ENCODE data around the gene AUTS2. TPM values are rescaled to one million over a fixed set of nuclear protein-coding genes. Genes with fewer than 3 reads are reported as not detected.

AUTS2 gene
- total and polyA plus RNA-seq, 2 experiments from 2014 or later: 3.0 to 4.4 TPM

DNA sequence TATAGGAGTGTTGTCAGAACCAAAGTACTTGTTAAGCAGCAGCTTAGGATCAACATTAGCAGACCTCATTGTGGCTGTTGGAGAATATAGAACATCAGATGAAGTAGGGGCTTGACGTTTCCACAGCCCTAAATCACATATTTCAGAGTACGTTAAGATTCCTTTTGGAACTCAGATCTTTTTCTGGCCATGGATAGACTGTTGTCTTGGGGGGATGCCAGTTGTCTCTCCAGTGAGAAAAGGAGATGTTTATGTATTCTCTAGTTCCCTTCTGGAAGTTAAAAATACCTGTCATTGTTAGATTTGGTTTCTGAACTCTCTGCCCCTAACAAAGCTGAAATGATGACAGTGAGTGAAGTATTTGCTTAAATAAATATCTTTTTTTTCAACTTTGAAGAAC lies 191.3 kb downstream of the AUTS2 start:
- H3K27me3 ChIP-seq (replicated peaks; ENCODE audit: insufficient read depth): no peaks in the 10 kb centered on the region
- no peaks in the 10 kb centered on the region for H3K79me2 ChIP-seq (ENCODE audit: insufficient read depth)
- in situ Hi-C loops (cut with MboI): no loop called here
- no peaks in the 10 kb centered on the region for H3K4me1 ChIP-seq (ENCODE audit: insufficient read depth)
- no peak overlapping the region for H3K27ac ChIP-seq
- no peaks in the 10 kb centered on the region for H3K9me3 ChIP-seq (ENCODE audit: low read depth)
- 70 to 80% methylated on average over 2 of the region's 2 CpGs for WGBS, 2 experiments (ENCODE audit: low coverage in 1 of 2, low lambda C conversion rate in 2 of 2, missing lambda C conversion rate in 2 of 2)
- no peak for DNase-seq
- H3K4me3 ChIP-seq: no peak overlapping the region
- H3K9ac ChIP-seq: no peak overlapping the region
- no peak overlapping the region for H2AFZ ChIP-seq
- no peaks in the 10 kb centered on the region for H3K9me2 ChIP-seq (ENCODE audit: insufficient read depth)
- no peaks in the 10 kb centered on the region for H3K36me3 ChIP-seq (ENCODE audit: low read depth)
- TF ChIP-seq EZH2 (IDR thresholded peaks at IDR 0.05; ENCODE audit: insufficient read depth, poor library complexity, severe bottlenecking) (no peak), EZH2phosphoT487 (IDR thresholded peaks at IDR 0.05; ENCODE audit: insufficient read depth, low read depth) (no peak)
- no peak overlapping the region for H3K4me2 ChIP-seq (ENCODE audit: unreplicated experiment)
- no peaks in the 10 kb centered on the region for H4K20me1 ChIP-seq (ENCODE audit: insufficient read depth)
- H3F3A ChIP-seq (ENCODE audit: insufficient read depth): no peaks in the 10 kb centered on the region

DNA sequence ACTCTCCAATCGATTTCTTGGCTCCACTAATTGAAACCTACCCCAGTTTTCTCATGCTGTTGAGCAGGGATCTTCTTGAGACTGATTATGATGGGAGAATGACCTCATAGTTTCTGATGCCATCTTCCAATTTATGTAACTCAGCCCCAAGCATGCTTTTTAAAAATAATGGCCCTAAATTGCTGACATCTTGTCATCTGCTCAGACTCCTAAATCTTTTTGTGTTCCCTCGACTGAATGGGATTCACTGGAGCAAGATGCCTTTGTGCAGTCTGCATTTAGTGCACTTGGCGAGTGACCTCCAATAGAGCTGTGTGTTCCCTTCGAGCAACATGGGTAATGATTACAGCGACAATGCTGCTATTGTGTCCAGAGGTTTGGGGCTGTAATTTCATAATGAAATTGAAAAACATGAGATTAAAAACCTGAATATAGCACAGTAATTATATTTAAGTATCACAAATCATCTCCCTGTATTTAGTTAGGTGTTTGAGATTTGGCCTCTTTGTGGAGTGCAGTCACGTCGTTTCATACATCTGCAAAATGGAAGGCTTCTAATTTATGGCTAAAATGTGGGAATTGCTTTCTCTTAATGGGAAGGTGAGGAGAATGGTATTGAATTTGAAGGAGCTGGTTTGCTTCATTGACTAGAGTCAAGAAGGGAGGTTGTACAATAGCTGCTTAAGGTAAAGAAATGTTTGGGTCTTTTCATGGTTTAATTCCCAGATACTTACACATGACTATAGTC lies 192.9 kb downstream of the AUTS2 start:
- Histone ChIP-seq H3F3A (ENCODE audit: insufficient read depth) (no peaks in the 10 kb centered on the region), H2AFZ (no peak overlapping the region), H3K27ac (no peak overlapping the region), H3K36me3 (ENCODE audit: low read depth) (no peaks in the 10 kb centered on the region), H4K20me1 (ENCODE audit: insufficient read depth) (no peaks in the 10 kb centered on the region), H3K9me2 (ENCODE audit: insufficient read depth) (no peaks in the 10 kb centered on the region), H3K4me3 (no peak overlapping the region), H3K79me2 (ENCODE audit: insufficient read depth) (no peaks in the 10 kb centered on the region), H3K27me3 (replicated peaks; ENCODE audit: insufficient read depth) (no peaks in the 10 kb centered on the region), H3K9ac (no peak overlapping the region), H3K9me3 (ENCODE audit: low read depth) (no peaks in the 10 kb centered on the region), H3K4me1 (ENCODE audit: insufficient read depth) (no peaks in the 10 kb centered on the region), H3K4me2 (ENCODE audit: unreplicated experiment) (no peak overlapping the region)
- TF ChIP-seq EZH2phosphoT487 (IDR thresholded peaks at IDR 0.05; ENCODE audit: insufficient read depth, low read depth) (no peak), EZH2 (IDR thresholded peaks at IDR 0.05; ENCODE audit: insufficient read depth, poor library complexity, severe bottlenecking) (no peak)
- WGBS, 2 experiments (ENCODE audit: low coverage in 1 of 2, low lambda C conversion rate in 2 of 2, missing lambda C conversion rate in 2 of 2): 74% methylated on average over 7 of the region's 7 CpGs
- in situ Hi-C loops (cut with MboI): no loop called here
- no peak for DNase-seq

DNA sequence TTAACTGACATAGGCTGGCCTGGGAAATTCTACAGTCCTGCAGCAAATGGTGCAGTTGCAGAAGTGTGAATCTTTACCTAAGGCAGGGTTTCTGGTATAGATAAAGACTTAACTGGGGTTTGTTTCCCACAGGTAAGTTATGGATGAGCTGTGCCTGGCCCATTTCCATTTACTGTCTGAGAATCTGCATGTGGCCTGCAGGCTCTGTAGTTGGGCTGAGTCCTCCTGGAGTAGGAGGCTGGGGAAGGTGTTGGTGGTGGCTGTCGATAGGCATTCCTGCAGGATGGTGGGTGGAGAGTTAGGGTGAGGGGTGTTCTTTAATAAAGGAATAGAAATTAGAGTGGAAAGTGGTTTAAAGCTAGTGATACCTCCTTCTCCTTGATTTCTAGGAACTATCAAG lies 193.5 kb downstream of the AUTS2 start:
- Histone ChIP-seq H3K4me1 (ENCODE audit: insufficient read depth) (no peaks in the 10 kb centered on the region), H3K9ac (no peak overlapping the region), H3K36me3 (ENCODE audit: low read depth) (no peaks in the 10 kb centered on the region), H3K9me3 (ENCODE audit: low read depth) (no peaks in the 10 kb centered on the region), H3K27ac (no peak overlapping the region), H3K9me2 (ENCODE audit: insufficient read depth) (no peaks in the 10 kb centered on the region), H3K4me2 (ENCODE audit: unreplicated experiment) (no peak overlapping the region), H3K79me2 (ENCODE audit: insufficient read depth) (no peaks in the 10 kb centered on the region), H3K27me3 (replicated peaks; ENCODE audit: insufficient read depth) (no peaks in the 10 kb centered on the region), H2AFZ (no peak overlapping the region), H4K20me1 (ENCODE audit: insufficient read depth) (no peaks in the 10 kb centered on the region), H3F3A (ENCODE audit: insufficient read depth) (no peaks in the 10 kb centered on the region), H3K4me3 (no peak overlapping the region)
- in situ Hi-C loops (cut with MboI): no loop called here
- 85 to 91% methylated on average over 1 of the region's 1 CpG for WGBS, 2 experiments (ENCODE audit: low coverage in 1 of 2, low lambda C conversion rate in 2 of 2, missing lambda C conversion rate in 2 of 2)
- no peak for DNase-seq
- no peak for TF ChIP-seq EZH2phosphoT487 (IDR thresholded peaks at IDR 0.05; ENCODE audit: insufficient read depth, low read depth)
- no peak for TF ChIP-seq EZH2 (IDR thresholded peaks at IDR 0.05; ENCODE audit: insufficient read depth, poor library complexity, severe bottlenecking)

DNA sequence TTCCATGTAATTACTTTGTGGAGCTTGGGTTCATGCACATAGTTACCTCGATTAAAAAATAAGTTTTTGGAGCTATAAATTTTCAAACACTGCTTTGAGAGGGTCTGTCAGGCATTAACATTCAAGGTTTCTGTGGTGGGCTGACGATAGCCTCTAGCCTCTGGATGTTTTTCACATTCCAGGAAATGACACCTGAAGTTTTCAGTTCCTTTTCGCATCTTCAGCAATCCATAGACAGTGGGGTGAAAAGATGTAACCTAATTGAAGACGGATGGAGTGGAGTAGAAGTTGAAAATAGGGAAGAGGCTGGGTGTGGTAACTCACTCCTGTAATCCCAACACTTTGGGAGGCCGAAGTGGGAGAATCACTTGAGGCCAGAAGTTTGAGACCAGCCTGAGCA lies 197.7 kb downstream of the AUTS2 start:
- Histone ChIP-seq H3K9me2 (ENCODE audit: insufficient read depth) (no peaks in the 10 kb centered on the region), H3F3A (ENCODE audit: insufficient read depth) (no peaks in the 10 kb centered on the region), H3K4me1 (ENCODE audit: insufficient read depth) (no peaks in the 10 kb centered on the region), H3K36me3 (ENCODE audit: low read depth) (no peaks in the 10 kb centered on the region), H3K4me2 (ENCODE audit: unreplicated experiment) (no peak overlapping the region), H3K27me3 (replicated peaks; ENCODE audit: insufficient read depth) (no peaks in the 10 kb centered on the region), H4K20me1 (ENCODE audit: insufficient read depth) (no peaks in the 10 kb centered on the region), H3K79me2 (ENCODE audit: insufficient read depth) (no peaks in the 10 kb centered on the region), H3K27ac (no peak overlapping the region), H2AFZ (no peak overlapping the region), H3K4me3 (no peak overlapping the region), H3K9ac (no peak overlapping the region), H3K9me3 (ENCODE audit: low read depth) (no peaks in the 10 kb centered on the region)
- no peak for DNase-seq
- TF ChIP-seq EZH2 (IDR thresholded peaks at IDR 0.05; ENCODE audit: insufficient read depth, poor library complexity, severe bottlenecking) (no peak), EZH2phosphoT487 (IDR thresholded peaks at IDR 0.05; ENCODE audit: insufficient read depth, low read depth) (no peak)
- 72 to 79% methylated on average over 5 of the region's 5 CpGs for WGBS, 2 experiments (ENCODE audit: low coverage in 1 of 2, low lambda C conversion rate in 2 of 2, missing lambda C conversion rate in 2 of 2)
- in situ Hi-C loops (cut with MboI): no loop called here

All from GM23248 (cell line).